SW 1271 (cell line): ENCODE data around the gene SLC37A4.
A peak's percentile ranks its signal among the peaks of the same experiment; 100 is the strongest.
"Not testable (repeated sequence)": the region's sequence is repeated elsewhere in the genome, so short reads cannot be mapped to it uniquely, and the experiment has no call there.

Experiments
- DNase-seq, 2 experiments: peaks; one replicate each; lab custom pipeline; 2025; lab: John Stamatoyannopoulos, UW

Gene SLC37A4

GRCh38 chr11:119041821-119042514, 11.3 kb upstream of the SLC37A4 start:
- DNase-seq = no peak

GRCh38 chr11:119039471-119039870, 8.8 kb upstream of the SLC37A4 start:
- not testable (repeated sequence) for DNase-seq

GRCh38 chr11:119038884-119039283, 8.2 kb upstream of the SLC37A4 start:
- DNase-seq = no peak

GRCh38 chr11:119034813-119035212, 4.1 kb upstream of the SLC37A4 start:
- no peak for DNase-seq

- DNase-seq = not testable (repeated sequence)
These were observed 2.7 kb upstream of the SLC37A4 start for GRCh38 chr11:119033421-119033820.

- no peak for DNase-seq
These were observed 1.2 kb upstream of the SLC37A4 start for GRCh38 chr11:119031912-119032280.

GRCh38 chr11:119030029-119030328, 698 bp downstream of the SLC37A4 start:
- DNase-seq = no peak

GRCh38 chr11:119029340-119030028, 1.2 kb downstream of the SLC37A4 start:
- no peak for DNase-seq

GRCh38 chr11:119029069-119029339, 1.7 kb downstream of the SLC37A4 start:
- DNase-seq = no peak

GRCh38 chr11:119028346-119029068, 2.2 kb downstream of the SLC37A4 start:
- DNase-seq = no peak

GRCh38 chr11:119027561-119028345, 2.9 kb downstream of the SLC37A4 start:
- DNase-seq = no peak

- DNase-seq = no peak
These were observed 3.7 kb downstream of the SLC37A4 start for GRCh38 chr11:119026970-119027369.

GRCh38 chr11:119025978-119026766, 4.5 kb downstream of the SLC37A4 start:
- DNase-seq = no peak

GRCh38 chr11:119025541-119025940, 5.1 kb downstream of the SLC37A4 start:
- DNase-seq = no peak

GRCh38 chr11:119025099-119025473, 5.6 kb downstream of the SLC37A4 start:
- DNase-seq = no peak

- no peak for DNase-seq
These were observed 6.1 kb downstream of the SLC37A4 start for GRCh38 chr11:119024430-119025098.

- DNase-seq = no peak
These were observed 6.9 kb downstream of the SLC37A4 start for GRCh38 chr11:119023741-119024140.

GRCh38 chr11:119021631-119022030, 9.0 kb downstream of the SLC37A4 start:
- no peak for DNase-seq

- DNase-seq = no peak
These were observed 10.7 kb downstream of the SLC37A4 start for GRCh38 chr11:119019996-119020395.

- DNase-seq = peak; percentile 89 to 98
These were observed 12.4 kb downstream of the SLC37A4 start, which contains the start of the genes RPS25 and TRAPPC4 for GRCh38 chr11:119018074-119018938. TSS of gene RPS25 (minus strand) at chr11:119018343. CDS start at chr11:119018284, 59 bp downstream. TSS of gene TRAPPC4 (plus strand) at chr11:119018766. CDS start at chr11:119018796, 30 bp downstream.
